Activated CD8-positive, alpha-beta T cell treated with anti-CD3 and anti-CD28 coated beads for 36 hours (primary cell): ENCODE results near the gene PCDHGA5. TPM values are rescaled to one million over a fixed set of nuclear protein-coding genes. Genes with fewer than 3 reads are reported as not detected.
"Not testable (repeated sequence)": the region's sequence is repeated elsewhere in the genome, so short reads cannot be mapped to it uniquely, and the experiment has no call there.

Experiments
- ATAC-seq: fragments of 200-7000 bp; cut with Tn5 transposase; one replicate; pipeline ENCODE4 v1.10.0; 2021; ENCODE audit warnings: mild to moderate bottlenecking, moderate library complexity
- CTCF ChIA-PET: fragments of 350-600 bp; sonication (Branson Sonifier 250); formaldehyde crosslinking; loops from one replicate; lab custom pipeline; 2021; ENCODE audit warnings: antibody characterized with exemption; lab: Charles Lee
- POLR2A ChIA-PET: fragments of 350-600 bp; sonication (Branson Sonifier 250); formaldehyde crosslinking; loops from one replicate; lab custom pipeline; 2021; ENCODE audit warnings: antibody characterized with exemption; lab: Charles Lee
- DNase-seq: peaks from one replicate; pipeline ENCODE4 v3.0.0-alpha.2; 2020
- H3K27ac Mint-ChIP-seq: one replicate; pipeline ENCODE4 v1.8.0; 2021; ENCODE audit warnings: mild to moderate bottlenecking, mixed read lengths
- H3K27me3 Mint-ChIP-seq: one replicate; pipeline ENCODE4 v1.8.0; 2021; ENCODE audit warnings: mixed read lengths
- H3K36me3 Mint-ChIP-seq: one replicate; pipeline ENCODE4 v1.8.0; 2021; ENCODE audit warnings: low read depth, mixed read lengths
- H3K4me1 Mint-ChIP-seq: one replicate; pipeline ENCODE4 v1.8.0; 2021; ENCODE audit warnings: low read depth, mixed read lengths
- H3K4me3 Mint-ChIP-seq: one replicate; pipeline ENCODE4 v1.8.0; 2021; ENCODE audit warnings: mild to moderate bottlenecking, moderate library complexity, mixed read lengths
- H3K9me3 Mint-ChIP-seq: one replicate; pipeline ENCODE4 v1.8.0; 2021; ENCODE audit warnings: mixed read lengths
- CTCF ChIP-seq: fragments of 200-600 bp; IDR thresholded peaks from one replicate; pipeline ENCODE4 v1.8.0; 2022; ENCODE audit warnings: antibody characterized with exemption, mild to moderate bottlenecking
- intact Hi-C: fragments of 100-400 bp; cut with micrococcal nuclease; formaldehyde crosslinking; loops from one replicate; pipeline ENCODE4 v1.10.0; 2022
- total RNA-seq, 2 experiments: library from RNA; stranded (reverse); gene quantifications; one replicate each; pipeline ENCODE4 v1.2.3, GENCODE V29; 2021

PCDHGA5 gene
- total RNA-seq, 2 experiments from 2014 or later = not detected

DNA sequence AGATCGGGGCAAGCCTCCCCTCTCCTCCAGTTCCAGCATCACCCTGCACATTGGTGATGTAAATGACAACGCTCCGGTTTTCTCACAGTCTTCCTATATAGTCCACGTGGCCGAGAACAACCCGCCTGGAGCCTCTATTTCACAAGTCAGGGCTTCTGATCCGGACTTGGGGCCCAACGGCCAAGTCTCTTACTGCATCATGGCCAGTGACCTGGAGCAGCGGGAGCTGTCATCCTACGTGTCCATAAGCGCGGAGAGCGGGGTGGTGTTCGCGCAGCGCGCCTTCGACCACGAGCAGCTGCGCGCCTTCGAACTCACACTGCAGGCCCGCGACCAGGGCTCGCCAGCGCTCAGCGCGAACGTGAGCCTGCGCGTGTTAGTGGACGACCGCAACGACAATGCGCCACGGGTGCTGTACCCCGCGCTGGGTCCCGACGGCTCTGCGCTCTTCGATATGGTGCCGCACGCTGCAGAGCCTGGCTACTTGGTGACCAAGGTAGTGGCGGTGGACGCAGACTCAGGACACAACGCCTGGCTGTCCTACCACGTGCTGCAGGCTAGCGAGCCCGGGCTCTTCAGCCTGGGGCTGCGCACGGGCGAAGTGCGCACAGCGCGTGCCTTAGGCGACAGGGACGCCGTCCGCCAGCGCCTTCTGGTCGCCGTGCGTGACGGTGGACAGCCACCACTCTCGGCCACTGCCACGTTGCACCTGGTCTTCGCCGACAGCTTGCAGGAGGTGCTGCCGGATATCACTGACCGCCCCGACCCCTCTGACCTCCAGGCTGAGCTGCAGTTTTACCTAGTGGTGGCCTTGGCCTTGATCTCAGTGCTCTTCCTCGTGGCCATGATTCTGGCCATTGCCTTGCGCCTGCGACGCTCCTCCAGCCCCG, 25.4 kb downstream of the PCDHGA5 start:
- DNase-seq (no peak), ATAC-seq (no peak)
- CTCF ChIA-PET = interaction anchor here (0.7 to 1.5 kb wide), 9 partner anchors 15 to 202 kb away, joined by 3 to 5 read pairs (median 3); partner anchors contain the start of genes PCDHGA11, PCDHGA3, PCDHGB3 and PCDHGB6
- peaks cover 20% of the 10 kb centered on the region for H3K36me3 Mint-ChIP-seq
- intact Hi-C loops = no loop called here
- H3K27me3 Mint-ChIP-seq = peaks cover 67% of the 10 kb centered on the region
- POLR2A ChIA-PET = no interaction called here
- H3K4me1 Mint-ChIP-seq = peaks cover 2% of the 10 kb centered on the region
- peaks cover 41% of the 10 kb centered on the region for H3K9me3 Mint-ChIP-seq
- no peak overlapping the region for H3K27ac Mint-ChIP-seq
- TF ChIP-seq CTCF = no peak
- H3K4me3 Mint-ChIP-seq = no peak overlapping the region

DNA sequence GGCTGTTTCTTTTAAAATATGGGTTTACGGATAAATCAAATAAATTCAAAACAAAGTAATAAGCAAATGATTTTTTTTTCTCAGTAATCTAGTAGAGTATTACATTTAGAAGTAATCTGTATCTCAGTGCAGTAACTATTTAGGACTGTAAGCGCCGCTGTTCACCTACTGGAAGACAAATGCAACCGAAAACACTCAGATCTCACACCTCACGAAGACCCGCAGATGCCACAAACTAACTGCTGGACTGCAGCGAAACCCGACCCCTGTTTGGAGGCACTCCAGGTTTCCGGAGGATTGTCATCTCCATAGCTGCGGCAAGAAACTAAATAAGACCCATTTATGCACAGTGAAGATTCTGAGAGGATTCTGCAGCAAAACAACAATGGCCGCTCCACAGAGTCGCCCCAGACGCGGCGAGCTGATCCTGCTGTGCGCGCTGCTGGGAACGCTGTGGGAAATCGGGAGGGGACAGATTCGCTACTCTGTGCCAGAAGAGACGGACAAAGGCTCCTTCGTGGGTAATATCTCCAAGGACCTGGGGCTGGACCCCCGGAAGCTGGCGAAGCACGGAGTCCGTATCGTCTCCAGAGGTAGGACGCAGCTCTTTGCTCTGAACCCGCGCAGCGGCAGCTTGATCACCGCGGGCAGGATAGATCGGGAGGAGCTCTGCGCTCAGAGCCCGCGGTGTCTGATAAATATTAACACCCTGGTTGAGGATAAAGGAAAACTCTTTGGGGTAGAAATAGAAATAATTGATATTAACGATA, 28.7 kb downstream of the PCDHGA5 start, which contains the start of gene PCDHGA8:
Gene PCDHGA8, plus strand, starts transcription at position 205 of the 770 bp plus-strand sequence. Its CDS starts 181 bp downstream, at position 386.
- no peak for DNase-seq
- peak; percentile 33 for TF ChIP-seq CTCF
- Mint-ChIP-seq H3K4me1 (peaks cover 2% of the 10 kb centered on the region), H3K27me3 (peaks cover 57% of the 10 kb centered on the region), H3K4me3 (no peak within 1 kb of the TSS), H3K9me3 (peaks cover 31% of the 10 kb centered on the region), H3K36me3 (peaks cover 19% of the 10 kb centered on the region), H3K27ac (no peak within 1 kb of the TSS)
- ChIA-PET POLR2A (no interaction called here), CTCF (interaction anchor here (1.0 to 2.2 kb wide), 9 partner anchors 15 to 206 kb away, joined by 3 to 9 read pairs (median 3); partner anchors contain the start of genes PCDHB9, PCDHGA1, PCDHGA10 and PCDHGA11)
- intact Hi-C loops = no loop called here
- ATAC-seq = no peak

GRCh38 chr5:141393267-141393666, 29.3 kb downstream of the PCDHGA5 start:
- peaks cover 2% of the 10 kb centered on the region for H3K4me1 Mint-ChIP-seq
- ATAC-seq (no peak), DNase-seq (no peak)
- peaks cover 29% of the 10 kb centered on the region for H3K9me3 Mint-ChIP-seq
- H3K36me3 Mint-ChIP-seq = peaks cover 19% of the 10 kb centered on the region
- no peak overlapping the region for H3K4me3 Mint-ChIP-seq
- ChIA-PET POLR2A (no interaction called here), CTCF (interaction anchor here (0.6 to 2.2 kb wide), 6 partner anchors 14 to 92 kb away, joined by 3 to 9 read pairs (median 3); partner anchors contain the start of genes PCDHGA1, PCDHGA10, PCDHGA12 and PCDHGB6)
- no peak overlapping the region for H3K27ac Mint-ChIP-seq
- TF ChIP-seq CTCF = no peak
- intact Hi-C loops = no loop called here
- peaks cover 57% of the 10 kb centered on the region for H3K27me3 Mint-ChIP-seq

DNA sequence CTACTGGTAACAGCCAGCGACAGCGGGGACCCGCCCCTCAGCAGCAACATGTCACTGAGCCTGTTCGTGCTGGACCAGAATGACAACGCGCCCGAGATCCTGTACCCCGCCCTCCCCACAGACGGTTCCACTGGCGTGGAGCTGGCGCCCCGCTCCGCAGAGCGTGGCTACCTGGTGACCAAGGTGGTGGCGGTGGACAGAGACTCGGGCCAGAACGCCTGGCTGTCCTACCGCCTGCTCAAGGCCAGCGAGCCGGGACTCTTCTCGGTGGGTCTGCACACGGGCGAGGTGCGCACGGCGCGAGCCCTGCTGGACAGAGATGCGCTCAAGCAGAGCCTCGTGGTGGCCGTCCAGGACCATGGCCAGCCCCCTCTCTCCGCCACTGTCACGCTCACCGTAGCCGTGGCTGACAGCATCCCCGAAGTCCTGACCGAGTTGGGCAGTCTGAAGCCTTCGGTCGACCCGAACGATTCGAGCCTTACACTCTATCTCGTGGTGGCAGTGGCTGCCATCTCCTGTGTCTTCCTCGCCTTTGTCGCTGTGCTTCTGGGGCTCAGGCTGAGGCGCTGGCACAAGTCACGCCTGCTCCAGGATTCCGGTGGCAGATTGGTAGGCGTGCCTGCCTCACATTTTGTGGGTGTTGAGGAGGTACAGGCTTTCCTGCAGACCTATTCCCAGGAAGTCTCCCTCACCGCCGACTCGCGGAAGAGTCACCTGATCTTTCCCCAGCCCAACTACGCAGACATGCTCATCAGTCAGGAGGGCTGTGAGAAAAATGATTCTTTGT, 30.6 kb downstream of the PCDHGA5 start:
- DNase-seq, H3K27ac Mint-ChIP-seq, H3K4me1 Mint-ChIP-seq, intact Hi-C loops, H3K4me3 Mint-ChIP-seq, ATAC-seq, POLR2A ChIA-PET: not testable (repeated sequence)
- Mint-ChIP-seq H3K9me3 (peaks cover 29% of the 10 kb centered on the region), H3K36me3 (peaks cover 23% of the 10 kb centered on the region), H3K27me3 (peaks cover 55% of the 10 kb centered on the region)
- CTCF ChIA-PET = interaction anchor here (3.6 kb wide), 1 partner anchor 19 kb away, joined by 19 read pairs; the partner anchor contains the start of gene PCDHGA10
